RWPE1 (cell line): Measurements from ENCODE around the gene MYOD1.

Source experiments
- CTCF ChIA-PET: fragments of 350-600 bp; sonication (Branson Sonifier 250); formaldehyde crosslinking; extraction: SDS; loops from one replicate; lab custom pipeline; 2021; lab: Yijun Ruan, JAX
- POLR2A ChIA-PET: fragments of 400-600 bp; formaldehyde crosslinking; extraction: SDS; loops from one replicate; lab custom pipeline; 2020; ENCODE audit warnings: antibody characterized with exemption; ENCODE audit not compliant: low non-redundant PET; lab: Yijun Ruan, JAX
- DNase-seq: peaks from one replicate; pipeline ENCODE4 v3.0.0; 2012; ENCODE audit warnings: low spot score
- H3K27ac ChIP-seq: fragments of 450-650 bp; 2 replicates; pipeline ENCODE4 v1.5.1; 2017
- TF ChIP-seq, protein P1 (sequence below): fragments of 450-650 bp; conservative IDR thresholded peaks from 2 replicates; pipeline ENCODE4 v1.5.1; 2017; ENCODE audit warnings: low read depth, mild to moderate bottlenecking

Gene MYOD1

DNA sequence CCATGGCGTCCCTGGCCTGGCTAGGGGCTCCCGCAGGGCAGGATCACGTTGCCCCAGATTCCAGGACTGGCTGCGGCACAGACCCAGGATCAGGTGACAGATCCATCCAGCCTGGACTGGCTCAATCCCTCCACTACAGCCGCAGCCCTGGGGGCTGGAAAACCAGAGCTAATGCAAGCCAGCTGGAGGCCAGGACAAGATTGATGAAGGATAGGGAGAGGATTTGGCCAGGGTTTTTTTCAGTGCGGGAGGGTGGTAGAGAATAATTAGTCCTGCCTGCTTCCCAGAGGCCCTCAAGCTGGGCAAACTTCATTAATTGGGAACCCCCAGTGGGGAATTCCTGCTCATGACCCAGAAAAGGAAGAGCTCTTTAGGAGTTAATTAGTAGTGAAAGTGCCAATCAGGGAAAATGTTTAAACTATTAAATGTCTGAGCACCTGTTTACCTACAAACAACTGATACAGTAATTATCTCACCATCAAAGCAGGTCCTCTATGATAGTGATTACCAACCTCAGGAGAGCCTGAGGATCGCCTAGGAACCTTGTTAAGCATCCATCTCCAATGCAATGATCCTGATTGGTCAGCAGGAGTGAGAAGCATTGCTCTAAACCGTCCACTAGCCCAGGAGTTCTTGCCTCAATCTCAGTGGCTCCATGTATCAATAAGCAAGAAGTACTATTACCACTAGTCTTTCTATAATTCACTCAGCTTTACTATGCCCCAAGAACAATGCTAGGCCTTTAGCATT lies 33.0 kb upstream of the MYOD1 start:
- CTCF ChIA-PET, result interaction anchor here (0.6 kb wide), 1 partner anchor 114 kb away, joined by 3 read pairs; no protein-coding TSS in a partner anchor
- POLR2A ChIA-PET, result no interaction called here
- no peak overlapping the region for H3K27ac ChIP-seq
- no peak for DNase-seq
- TF ChIP-seq, protein P1, sequence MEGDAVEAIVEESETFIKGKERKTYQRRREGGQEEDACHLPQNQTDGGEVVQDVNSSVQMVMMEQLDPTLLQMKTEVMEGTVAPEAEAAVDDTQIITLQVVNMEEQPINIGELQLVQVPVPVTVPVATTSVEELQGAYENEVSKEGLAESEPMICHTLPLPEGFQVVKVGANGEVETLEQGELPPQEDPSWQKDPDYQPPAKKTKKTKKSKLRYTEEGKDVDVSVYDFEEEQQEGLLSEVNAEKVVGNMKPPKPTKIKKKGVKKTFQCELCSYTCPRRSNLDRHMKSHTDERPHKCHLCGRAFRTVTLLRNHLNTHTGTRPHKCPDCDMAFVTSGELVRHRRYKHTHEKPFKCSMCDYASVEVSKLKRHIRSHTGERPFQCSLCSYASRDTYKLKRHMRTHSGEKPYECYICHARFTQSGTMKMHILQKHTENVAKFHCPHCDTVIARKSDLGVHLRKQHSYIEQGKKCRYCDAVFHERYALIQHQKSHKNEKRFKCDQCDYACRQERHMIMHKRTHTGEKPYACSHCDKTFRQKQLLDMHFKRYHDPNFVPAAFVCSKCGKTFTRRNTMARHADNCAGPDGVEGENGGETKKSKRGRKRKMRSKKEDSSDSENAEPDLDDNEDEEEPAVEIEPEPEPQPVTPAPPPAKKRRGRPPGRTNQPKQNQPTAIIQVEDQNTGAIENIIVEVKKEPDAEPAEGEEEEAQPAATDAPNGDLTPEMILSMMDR, result no peak

DNA sequence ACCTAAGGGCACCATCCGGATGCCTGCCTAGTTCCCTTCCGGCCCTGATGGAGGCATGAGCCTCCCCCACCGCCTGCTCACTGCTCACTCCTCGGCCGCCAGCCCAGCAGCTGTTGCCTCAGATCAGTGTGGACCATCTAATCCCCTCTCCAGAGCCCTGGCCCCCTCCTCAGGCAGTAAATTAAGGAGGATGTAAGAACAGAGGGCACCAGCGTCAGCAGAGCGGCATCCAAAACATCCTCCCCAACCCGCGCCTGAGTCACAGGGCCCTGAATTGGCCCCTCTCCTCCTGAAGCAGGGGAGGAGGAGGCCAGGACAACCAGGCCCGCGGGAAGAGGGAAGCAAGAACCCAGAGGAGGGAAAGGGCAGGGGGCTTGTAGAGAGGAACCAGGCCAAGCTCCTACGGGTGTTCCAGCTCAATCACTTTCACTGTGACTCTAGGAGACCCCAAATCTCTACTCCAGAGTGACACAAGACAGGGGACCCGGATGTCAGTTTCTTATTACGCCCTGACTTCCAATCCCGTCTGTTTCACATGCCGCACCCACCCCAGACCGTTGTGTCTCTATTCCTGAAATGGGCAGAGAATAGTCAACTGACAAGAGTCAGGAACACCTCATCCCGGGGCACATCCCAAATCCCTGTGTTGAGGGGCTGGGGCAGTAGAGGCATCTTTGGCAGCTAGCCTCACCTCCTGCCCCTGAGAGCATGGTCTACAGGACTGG lies 31.3 kb upstream of the MYOD1 start:
- no peak for DNase-seq

DNA sequence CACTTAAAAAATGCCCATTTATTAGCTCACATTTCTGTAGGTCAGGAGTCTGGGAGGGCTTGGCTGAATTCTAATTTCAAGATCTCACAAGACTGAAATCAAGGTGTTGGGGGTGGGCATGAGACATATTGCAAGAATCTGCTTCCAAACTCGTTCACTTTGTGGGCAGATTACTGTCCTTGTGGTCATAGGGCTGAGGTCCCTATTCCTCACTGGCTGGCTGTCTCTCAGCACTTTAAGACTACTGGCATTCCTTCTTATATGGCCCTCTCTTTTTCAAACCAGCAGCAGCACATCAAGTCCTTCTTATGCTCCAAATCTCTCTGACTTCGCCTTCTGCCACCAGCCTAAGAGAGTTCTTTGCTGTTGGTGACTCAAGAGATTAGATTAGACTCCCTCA lies 27.8 kb upstream of the MYOD1 start:
- no peak for DNase-seq
- POLR2A ChIA-PET, result no interaction called here
- CTCF ChIA-PET, result no interaction called here
- TF ChIP-seq, protein P1, result no peak
- H3K27ac ChIP-seq, result no peak overlapping the region

More for the DNA sequence above, 31.3 kb upstream of the MYOD1 start:
- TF ChIP-seq, protein P1, result no peak
- no peak overlapping the region for H3K27ac ChIP-seq
- ChIA-PET POLR2A (no interaction called here), CTCF (interaction anchor here (1.4 kb wide), 1 partner anchor 89 kb away, joined by 4 read pairs; no protein-coding TSS in a partner anchor)

DNA sequence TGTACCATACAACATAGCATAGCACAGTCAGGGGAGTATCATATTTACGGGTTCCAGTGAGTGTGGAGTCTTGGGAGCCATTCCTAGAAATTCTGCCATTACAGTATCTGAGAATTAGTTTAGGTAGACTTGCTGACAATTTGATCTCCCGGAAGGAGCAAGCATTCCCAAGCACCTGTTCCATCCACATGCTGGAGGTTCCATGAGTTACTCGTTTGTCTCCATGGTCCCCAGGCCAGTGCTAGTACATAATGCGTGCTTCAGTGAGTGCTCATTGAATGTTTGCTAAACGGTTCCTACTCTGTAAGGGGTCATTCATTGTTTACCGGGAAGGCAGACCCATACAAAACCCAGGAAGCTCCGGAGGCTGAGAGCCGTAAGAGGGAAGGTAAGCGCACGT lies 27.4 kb upstream of the MYOD1 start:
- H3K27ac ChIP-seq, result no peak overlapping the region
- ChIA-PET POLR2A (no interaction called here), CTCF (no interaction called here)
- TF ChIP-seq, protein P1, result no peak
- DNase-seq, result no peak

DNA sequence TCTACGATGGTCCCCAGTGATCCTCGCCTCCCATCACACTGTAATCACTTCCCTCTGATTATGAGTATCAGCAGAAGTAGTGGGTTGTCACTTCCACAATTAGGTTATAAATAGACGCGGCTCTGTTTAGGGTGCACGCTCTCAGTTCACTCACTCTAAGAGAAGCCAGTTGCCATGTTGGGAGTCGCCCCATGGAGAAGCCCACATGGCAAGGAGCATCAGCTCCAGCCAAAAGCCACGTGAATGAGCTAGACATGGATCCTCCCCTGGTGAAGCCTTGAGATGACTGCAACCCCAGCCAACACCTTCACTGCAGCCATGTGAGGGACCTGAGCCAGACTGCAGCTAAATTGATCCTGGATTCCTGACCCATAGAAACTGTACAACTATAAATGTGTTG lies 26.4 kb upstream of the MYOD1 start:
- no peak for DNase-seq
- TF ChIP-seq, protein P1, result no peak
- no peak overlapping the region for H3K27ac ChIP-seq
- ChIA-PET POLR2A (no interaction called here), CTCF (no interaction called here)

DNA sequence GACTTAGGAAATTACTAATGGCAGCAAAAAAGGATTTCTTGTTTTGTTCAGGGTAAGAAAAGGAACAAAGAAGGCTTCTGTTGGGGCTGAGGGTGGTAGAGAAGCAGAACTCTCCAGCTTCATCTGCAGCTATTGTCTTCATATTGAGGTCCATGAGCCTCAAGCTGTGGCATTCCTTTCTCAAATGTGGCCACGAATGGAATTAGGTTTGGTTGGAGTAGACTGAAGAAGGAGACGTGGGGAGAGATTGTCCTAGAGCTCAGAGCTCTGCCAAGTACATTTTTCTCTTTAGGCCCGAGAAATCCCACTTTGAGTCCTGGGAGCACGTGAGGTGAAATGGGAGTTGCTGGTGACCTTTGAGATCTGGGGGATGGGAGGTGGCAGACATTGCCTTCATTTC lies 25.8 kb upstream of the MYOD1 start:
- ChIA-PET CTCF (no interaction called here), POLR2A (no interaction called here)
- TF ChIP-seq, protein P1, result no peak
- no peak for DNase-seq
- no peak overlapping the region for H3K27ac ChIP-seq
